IPS DF 19.7 (cell line): ENCODE results near the gene CTRB1.
"Not testable (repeated sequence)": the region's sequence is repeated elsewhere in the genome, so short reads cannot be mapped to it uniquely, and the experiment has no call there.

Experiments used
- DNase-seq: peaks from one replicate; pipeline ENCODE4 v3.0.0-alpha.2; 2013; ENCODE audit warnings: low read depth, low spot score

Gene CTRB1

DNA sequence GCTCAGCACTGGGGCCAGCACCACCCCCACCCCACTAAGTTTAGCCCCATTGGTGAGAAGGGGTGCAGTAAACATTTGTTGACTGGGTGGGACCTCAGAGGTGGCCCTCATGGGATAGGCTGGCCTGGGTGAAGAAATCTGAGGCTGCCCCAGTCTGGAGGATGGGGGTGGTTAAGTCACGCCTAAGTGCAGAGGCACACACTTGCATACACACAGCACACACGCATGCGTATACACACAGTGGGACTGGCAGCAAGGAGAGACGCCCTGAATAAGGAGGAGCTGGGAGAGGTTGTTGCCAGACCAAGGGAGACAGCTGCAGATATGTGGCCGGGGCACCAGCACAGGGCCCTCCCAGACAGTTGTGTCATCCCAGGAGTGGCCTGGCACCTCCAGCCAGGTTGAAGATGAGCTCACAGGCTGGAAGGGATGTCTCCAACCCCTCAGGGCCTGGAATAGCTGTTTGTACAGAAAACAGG is 35.6 kb downstream of the CTRB1 start:
- no peak for DNase-seq

DNA sequence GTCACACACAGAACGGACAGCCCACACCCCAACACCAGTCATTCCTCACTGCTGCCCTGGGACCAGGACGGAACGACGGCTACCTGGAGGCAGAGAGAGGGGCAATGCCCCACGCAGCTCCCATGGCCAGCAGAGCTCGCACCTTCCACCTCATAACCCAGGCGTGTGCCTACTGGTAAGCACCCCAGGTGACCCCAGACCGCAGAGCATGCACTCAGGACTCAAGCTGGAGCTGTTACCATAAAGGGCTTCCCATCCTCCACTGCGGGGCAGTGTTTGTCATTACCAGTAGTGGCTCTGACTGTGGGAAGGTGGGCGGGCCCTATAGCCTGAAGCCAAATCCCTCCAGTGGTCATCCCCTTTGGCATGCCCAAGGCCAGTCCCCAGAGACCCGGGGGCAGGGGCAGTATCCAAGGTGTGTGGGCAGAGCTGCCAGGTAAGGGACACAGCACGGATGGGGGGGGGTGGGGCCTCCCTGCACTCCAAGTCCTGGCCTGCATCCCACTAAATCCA is 37.3 kb downstream of the CTRB1 start:
- DNase-seq = no peak

DNA sequence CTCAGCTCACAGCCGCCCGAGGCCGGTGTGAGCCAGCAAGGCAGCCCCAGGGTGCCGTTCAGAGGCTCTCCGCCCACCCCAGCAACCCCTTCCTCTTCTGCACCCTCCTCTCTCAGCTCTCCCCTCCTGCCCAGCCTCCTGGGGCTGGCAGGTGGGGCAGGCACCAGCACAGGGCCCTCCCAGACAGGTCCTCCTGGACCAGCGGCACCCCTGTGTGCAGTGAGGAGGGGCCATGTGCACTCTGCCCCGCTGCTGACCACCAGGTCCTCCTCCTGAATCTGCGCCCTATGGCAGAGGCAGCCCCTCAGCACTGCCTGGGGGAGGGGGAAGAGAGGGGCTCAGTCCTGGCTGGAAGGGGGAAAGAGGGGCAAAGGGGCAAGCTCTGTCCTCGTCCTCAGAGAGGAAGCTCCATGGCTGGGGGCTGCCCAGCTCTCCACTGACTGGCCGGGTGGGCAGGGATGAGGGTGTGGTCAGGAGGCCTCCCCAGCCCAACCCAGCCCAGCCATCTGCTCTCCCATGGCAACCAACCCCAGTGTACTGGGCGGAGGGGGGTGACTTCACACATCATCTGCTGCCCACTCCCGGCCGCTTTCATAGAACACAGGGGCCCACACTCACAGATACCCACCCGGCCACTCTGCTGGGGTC is 38.0 kb downstream of the CTRB1 start:
- DNase-seq = no peak

DNA sequence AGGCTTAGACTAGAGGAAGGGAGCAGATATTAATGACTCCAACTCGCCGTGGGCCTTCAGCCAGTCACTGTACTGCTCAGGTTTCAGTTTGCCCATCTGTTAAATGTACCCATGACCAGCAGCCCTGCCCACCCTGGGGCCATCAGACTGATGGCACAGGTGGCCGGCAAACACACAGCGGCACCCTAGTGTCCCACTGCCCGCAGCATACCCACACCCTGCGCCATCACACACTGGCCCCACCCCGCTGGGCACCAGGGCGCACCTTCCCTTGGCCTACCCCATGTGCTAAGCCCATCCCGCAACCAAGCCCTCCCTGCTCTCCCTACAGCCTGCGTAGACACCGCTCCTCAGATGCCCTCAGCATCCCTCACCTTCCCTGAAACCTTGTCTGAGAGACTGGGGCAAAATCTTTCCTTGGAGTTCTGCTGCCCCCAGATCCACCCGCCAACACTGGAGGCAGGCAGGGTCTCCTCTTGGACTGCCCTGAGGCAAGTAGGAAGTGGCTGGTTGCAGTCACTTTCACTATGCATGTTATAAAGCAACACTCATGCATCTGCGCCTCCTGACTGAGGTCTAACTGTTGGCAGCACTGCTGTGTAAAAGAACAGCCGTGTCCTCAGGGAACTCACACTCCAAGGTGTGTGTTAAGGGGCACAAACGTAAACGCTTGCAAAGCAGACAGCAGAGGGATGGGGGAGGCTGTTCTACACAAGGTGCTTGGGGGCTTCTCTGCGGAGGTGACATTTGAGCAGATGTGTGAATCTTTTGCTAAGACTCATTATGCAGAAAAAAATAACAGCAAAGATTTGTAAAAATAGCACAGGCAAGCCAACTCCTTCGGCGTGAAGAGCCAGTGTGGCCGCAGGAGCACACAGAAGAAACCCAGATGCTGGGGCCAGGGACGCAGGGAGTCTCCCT is 39.4 kb downstream of the CTRB1 start:
- no peak for DNase-seq

DNA sequence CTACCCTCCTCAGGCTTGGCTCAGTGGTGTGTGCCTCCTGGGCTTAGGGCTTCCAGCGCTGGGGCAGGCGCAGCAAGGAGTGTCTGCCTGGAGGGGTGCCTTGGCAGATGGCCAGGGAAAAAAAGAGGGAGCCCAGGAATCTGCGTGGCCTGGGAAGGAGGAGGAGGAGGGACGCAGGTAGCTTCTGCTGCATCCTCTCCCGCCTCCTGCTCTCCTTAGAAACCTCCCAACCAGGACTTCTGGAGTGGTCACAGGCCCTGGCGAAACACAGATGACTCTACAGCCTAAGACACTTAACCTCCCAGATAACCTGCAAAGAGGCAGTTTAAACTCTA is 40.0 kb downstream of the CTRB1 start:
- no peak for DNase-seq

DNA sequence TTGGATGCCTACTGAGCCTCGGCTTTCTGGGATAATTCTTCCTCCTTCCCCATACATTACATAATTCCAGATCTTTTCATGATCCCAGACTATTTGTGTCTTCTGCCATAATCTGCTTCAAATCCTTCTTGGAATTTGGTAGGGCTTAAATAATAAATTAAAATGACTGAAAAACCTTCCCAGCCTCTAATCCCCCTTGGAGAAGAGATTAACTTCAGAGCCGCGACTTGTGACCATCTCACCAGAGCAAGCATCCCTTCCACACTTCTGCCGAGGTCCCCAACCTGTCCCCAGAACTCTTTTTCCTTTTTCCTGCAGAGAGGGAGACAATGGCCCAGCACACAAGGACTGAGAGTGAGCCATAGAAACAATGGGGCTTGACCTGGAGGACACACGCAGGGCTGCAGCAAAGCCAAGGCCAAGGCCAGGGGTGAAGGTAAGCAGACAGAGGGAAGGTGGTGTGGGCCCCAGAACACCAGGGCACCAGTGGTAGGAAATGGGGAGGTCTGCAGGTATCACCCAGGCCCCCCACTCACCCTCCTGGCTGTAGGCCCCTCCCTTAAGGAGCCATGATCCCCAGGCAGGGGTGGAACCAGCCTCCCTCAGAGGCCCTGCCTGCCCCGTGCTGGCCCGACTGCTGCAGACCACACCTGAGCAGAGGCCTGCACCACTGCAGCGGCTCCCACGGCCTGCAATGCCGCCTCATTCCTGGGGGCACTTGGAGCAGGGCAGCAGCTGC is 42.2 kb downstream of the CTRB1 start:
- no peak for DNase-seq

DNA sequence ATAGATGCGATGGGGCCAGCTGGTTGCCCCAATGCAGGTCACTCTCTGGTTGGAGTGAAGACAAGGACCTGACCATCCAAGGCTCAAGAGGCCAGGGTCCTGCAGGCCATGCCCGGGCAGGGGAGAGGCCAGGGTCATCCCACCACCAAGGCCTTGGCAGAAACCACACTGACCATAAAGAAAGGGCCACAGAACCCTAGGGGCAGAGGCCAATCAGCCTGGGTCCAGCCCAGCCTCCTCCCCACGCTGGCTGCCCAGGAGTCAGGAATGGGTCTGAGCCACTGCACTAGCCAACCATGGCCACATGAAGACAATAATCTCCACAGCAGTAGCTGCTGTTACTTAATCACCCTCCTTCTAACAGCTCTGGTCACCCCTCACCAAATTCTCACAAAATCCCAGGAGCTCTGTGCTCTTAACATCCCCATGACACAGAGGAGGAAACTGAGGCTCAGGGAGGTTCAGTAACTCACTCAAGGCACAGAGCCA is 42.8 kb downstream of the CTRB1 start:
- no peak for DNase-seq

DNA sequence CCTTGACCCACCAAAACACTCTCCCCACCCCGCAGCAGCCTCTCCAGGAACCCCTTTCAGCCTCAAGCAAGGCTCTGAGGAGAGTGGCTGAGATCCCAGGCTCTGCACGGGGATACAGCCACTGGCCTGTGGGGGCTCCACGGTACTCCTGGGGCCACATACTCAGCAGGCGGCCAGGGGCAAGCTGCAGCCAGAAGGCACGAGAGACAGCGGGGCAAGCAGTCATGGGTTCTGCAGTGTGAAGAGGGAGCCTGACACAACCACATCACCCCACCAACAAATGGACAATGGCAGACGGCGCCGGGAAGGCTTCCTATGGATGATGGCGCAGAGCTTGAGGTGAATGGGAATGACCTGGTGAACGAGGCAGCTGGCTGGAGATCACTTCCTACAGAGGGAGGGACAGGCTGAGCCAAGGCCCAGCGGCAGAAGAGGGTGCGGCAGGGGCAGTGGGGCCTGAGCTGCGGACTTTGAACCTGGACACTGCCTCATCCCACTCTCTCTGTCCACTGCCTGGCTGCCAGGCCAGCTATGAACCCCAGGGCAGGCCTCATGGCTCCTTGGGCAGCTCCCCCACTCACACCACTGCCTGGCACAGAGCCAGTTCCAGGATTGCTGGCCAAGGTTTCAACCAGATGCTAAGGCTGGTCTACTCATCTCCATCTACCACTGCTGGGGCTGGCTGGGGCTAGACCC is 43.5 kb downstream of the CTRB1 start:
- DNase-seq = no peak

DNA sequence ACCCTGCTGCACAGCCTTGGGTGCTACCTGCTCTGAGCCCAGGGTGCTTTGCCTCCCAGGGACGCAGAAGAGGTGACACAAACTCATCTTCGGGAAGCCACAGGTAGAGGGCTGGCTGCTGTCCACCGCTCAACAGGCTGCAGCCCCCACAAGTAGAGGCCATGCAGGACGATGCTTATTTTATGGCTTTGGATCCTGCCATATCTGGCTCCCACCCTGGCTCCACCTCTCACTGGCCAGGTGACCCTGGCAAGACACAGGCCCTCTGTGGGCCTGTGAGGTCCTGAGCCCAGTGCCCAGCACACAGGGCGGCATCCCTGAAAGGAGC is 44.0 kb downstream of the CTRB1 start:
- DNase-seq = no peak

DNA sequence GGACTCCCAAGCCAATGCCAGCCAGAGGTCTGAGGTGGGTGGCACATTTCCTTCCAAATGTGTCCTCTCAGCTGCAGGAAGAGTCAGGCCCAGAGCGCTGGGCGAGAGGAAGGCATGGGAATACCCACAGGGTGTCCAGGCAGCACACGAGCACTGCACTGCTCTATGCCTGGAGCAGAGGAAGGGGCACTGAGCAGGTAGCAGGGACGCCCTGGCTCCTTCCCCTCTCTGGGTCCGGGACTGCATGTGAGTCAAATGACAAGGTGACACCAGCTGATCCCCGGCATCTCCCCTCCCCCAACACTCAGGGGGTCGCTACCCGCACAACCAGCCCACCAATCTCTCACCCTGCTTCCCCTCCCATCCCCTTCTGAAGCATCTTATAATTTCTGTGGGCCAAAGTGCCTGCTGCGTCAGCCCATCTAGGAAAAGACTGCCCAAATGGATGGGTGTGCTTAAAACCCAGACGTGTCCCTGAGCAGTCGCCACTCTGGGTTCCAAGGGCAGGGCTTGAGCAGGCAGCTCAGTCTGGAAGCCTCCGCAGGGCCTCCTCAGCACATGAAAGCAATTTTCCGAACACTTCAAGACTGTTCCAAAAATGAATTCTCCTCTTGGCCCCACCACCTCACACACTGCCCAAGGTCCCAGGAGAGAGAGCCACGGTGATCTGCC is 44.6 kb downstream of the CTRB1 start:
- DNase-seq = no peak

DNA sequence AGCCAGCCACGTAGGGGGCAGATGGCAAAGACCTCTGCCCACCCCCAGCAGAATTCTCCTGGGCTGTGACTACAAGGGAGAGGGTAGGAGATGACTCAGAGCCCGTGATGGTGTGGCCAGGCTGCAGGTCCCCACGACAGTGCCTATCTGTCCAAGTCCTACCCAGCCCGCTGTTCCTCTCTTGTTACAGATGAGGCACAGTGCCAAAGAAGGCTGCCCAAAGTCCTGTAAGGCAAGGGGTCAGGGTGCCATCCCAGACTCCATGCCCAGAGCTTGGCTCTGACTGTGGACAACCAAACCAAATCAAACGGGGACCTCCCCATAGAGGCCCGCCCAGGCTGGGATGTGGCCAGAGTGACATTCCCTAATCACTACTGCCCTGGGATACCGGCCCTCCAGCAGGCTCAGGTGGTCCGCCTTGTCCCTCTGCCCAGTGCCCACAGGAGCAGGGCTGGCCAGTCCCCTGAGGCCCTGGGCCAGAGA is 45.2 kb downstream of the CTRB1 start:
- DNase-seq = no peak

DNA sequence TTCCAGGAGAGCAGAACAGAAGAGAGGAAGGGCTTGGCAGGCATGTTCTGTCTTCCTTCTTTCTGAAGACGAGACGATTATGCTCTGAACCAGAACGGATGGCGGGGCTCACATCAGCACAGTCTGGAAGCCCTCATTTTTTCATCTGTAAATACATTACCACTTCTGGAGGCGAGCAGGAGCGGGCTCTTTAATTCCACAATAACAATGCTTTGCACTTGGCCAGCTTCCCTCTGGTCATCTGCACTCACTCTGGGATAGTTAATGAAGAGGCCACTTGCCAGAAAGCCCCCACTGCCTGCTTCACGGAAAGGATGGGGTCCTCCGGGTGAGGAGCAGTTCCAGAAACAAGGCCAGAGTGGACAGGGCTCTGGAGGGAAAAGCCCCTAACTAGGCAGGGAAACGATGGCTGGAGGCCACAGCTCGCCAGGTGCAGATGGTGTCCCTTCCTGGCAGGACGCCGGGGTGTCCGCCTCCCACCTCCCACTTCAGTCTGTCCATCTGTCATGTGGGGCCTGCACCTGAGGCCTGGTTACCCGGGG is 45.7 kb downstream of the CTRB1 start:
- DNase-seq = no peak

DNA sequence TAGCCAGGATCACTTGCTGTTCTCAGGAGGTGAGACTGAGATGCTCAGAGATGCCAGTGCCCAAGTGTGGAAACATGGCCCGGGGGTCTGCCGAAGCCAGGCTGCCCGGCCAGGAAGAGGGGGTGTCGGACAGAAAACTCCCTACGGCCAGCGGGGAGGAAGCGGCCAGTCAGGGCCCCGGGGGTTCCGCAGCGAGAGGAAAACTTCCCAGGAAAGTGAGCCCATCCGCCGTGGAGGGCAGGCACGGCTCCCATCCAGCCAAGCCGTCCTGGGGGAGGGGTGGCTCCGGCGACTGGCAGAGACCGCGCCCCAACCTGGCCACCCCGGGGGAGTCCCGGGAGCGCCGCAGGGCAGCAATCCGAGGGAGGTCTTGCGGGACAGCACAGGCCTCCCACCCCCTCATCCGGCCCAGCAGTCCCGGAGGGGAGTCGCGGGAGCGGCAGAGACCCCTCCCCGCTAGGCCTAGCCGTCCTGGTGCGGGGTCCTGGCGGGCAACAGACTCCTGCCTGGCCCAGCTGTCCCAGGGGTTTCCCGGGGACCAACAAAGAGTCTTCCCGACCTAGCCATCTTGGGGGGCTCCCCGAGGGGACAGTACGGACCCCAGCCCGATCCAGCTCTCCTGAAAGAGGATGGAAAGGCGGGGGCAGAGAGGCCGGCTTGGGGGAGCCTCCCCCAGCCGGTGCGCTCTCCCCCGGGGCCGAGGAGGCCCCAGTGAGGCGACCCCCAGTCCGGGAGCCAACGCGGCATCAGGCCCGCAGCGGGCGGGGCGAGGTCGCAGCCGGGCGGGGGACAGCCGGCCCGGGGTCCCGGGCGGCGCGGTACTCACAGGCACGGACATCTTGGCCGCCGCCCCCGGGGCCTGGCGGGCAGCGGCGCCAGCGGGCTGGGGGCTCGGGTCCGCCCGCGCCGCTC is 46.5 kb downstream of the CTRB1 start:
- no peak for DNase-seq

DNA sequence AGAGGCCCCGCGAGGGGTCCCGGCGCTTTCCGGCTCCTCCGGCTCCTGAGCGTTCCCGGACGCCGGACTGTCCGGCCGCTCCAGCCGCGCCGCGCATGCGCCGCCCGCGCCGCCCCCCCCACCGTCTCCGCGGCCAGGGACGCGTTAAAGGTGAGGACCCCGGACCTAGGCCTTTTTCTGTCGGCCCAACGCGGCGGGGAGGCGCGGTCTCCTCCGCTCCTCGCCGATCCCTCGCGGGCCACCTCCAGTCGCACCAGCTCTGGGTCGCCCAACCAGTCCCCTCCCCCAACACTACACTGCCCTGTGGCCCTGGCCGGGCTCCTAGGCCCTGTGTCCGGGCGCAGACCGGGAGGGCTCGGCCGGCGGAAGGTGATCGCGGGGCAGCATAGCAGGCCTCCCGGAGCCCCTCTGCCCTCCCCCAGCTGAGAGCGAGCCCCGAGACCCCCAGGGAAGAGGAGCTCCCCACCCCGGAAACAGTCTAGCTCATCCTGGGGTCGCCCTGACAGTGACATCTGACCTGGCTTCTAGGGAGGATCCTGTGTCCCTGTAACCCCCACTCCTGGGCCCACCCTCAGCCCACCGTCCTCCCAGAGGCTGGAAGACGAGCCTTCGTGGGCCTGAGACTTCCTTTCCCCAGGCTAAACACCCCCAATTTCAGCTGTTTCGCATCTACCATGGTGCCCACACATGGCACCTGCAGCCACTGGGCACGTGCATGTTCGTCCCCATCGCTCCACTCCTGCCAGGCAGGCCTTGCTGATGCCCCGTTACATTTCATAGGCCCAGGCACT is 47.3 kb downstream of the CTRB1 start:
- peak; percentile 57 for DNase-seq

DNA sequence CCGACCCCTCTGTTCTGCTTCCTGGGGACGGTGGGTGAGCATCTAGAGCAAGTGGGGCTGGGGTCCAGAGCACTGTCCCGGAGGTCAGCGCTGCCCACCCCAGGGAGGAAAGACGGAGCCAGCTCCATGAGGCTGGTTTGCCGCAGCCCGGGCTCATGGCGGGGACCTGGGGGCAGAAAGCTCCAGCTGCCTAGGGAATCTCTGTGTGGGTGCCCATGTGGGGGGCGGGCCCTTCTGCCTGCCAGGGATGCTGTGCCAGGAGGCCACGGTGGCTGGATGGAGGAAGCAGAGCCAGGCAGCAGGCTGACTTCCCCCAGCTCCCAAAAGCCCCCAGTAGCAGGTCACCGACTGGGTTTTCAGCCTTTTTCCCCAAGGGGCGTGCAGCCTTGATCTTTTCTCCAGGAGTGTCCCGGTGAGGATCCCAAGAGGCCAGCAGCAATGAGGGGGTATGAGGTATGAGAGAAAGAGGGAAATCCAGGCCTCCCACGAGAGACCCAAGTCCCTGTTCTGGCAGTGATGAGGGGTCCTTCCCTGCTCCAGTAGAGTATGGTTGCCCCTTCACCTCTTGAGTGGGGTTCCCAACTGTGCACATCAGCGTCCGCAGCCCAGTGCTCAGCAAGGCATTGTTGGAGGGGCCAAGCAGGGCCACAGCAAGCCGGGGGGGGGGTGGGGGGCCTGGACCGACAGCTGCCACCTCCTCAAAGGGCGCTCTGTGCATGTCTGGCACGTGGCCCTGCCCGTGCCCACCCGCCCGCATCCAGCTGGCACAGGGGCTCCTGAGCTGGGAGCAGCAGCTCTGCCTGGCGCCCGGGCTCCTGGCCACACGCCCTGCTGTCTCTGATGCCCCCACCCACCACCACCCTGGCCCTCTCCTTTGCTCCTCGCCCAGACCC is 48.2 kb downstream of the CTRB1 start:
- no peak for DNase-seq

DNA sequence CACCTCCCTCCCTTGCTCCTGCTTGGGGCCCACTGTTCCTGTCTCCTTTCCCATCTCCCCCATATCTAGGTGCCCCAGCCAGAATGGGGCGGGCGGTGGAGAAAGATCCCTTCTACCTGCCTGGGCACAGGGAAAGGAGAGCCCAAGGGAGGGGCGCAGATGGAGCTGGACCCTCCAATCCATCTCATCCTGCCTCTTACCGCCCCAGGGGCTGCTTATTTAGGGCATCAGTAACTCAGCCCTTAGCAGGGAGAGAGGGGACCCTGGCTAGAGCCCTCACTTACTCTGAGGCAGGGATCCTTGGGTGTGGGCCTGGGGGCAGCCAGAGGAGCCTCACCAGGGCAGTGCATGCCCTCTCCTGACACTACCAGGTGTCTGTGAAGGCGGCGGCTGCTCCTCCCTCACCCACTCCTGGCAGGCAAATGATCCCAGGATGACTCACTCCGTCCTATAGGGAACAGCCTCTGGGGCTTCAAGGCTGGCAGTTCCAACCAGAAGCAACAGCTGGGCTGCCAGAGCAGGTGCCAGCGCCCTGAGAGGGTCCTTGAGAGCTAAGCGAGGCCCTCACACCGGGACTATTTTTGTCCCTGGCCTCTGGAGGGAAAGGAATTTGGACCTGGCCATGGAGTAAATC is 49.0 kb downstream of the CTRB1 start:
- DNase-seq = no peak

DNA sequence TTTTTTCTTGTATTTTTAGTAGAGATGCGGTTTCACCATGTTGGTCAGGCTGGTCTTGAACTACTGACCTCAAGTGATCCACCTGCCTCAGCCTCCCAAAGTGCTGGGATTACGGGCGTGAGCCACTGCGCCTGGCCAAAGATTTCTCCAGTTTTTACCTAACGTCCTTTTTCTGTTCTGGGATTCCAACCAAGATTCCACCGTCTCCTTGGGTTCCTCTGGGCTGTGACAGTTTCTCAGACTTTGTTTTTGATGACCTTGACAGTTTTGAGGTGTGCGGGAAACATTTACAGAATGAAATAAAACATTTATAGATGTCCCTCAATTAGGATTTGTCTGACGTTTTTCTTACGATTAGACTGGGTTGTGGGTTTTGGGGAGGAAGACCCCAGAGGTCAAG is 50.6 kb downstream of the CTRB1 start:
- not testable (repeated sequence) for DNase-seq
